ENCODE data around the gene GNG11. TPM values are rescaled to one million over a fixed set of nuclear protein-coding genes. Genes with fewer than 3 reads are reported as not detected.
A peak's percentile ranks its signal among the peaks of the same experiment; 100 is the strongest.
"Not testable (repeated sequence)": the region's sequence is repeated elsewhere in the genome, so short reads cannot be mapped to it uniquely, and the experiment has no call there.

The GNG11 gene
- total RNA-seq, 1 donor from 2014 or later = 9.4 TPM

- Mint-ChIP-seq H3K27me3 (ENCODE audit: low read depth) (no peaks in the 10 kb centered on the region), H3K4me3 (ENCODE audit: unreplicated experiment) (no peak overlapping the region), H3K36me3 (ENCODE audit: low read depth) (peaks cover 1% of the 10 kb centered on the region), H3K4me1 (ENCODE audit: low read depth) (peaks cover 16% of the 10 kb centered on the region), H3K9me3 (ENCODE audit: low read depth) (no peaks in the 10 kb centered on the region), H3K27ac (ENCODE audit: unreplicated experiment) (no peak overlapping the region)
- no peak for TF ChIP-seq CTCF (IDR thresholded peaks at IDR 0.05)
- DNase-seq (ENCODE audit: low spot score) = no peak
Observed at GRCh38 chr7:93914581-93915066, 6.9 kb upstream of the GNG11 start.

GRCh38 chr7:93915206-93915842 lies 6.2 kb upstream of the GNG11 start:
- not testable (repeated sequence) for DNase-seq (ENCODE audit: low spot score); H3K4me3 Mint-ChIP-seq (ENCODE audit: unreplicated experiment); H3K9me3 Mint-ChIP-seq (ENCODE audit: low read depth); H3K27ac Mint-ChIP-seq (ENCODE audit: unreplicated experiment); H3K27me3 Mint-ChIP-seq (ENCODE audit: low read depth); H3K36me3 Mint-ChIP-seq (ENCODE audit: low read depth)
- peaks cover 18% of the 10 kb centered on the region for H3K4me1 Mint-ChIP-seq (ENCODE audit: low read depth)

GRCh38 chr7:93915888-93916287 lies 5.6 kb upstream of the GNG11 start:
- not testable (repeated sequence) for H3K27me3 Mint-ChIP-seq (ENCODE audit: low read depth); H3K4me3 Mint-ChIP-seq (ENCODE audit: unreplicated experiment); H3K27ac Mint-ChIP-seq (ENCODE audit: unreplicated experiment); H3K9me3 Mint-ChIP-seq (ENCODE audit: low read depth); H3K36me3 Mint-ChIP-seq (ENCODE audit: low read depth); DNase-seq (ENCODE audit: low spot score)
- peaks cover 18% of the 10 kb centered on the region for H3K4me1 Mint-ChIP-seq (ENCODE audit: low read depth)

- not testable (repeated sequence) for H3K9me3 Mint-ChIP-seq (ENCODE audit: low read depth); H3K36me3 Mint-ChIP-seq (ENCODE audit: low read depth); DNase-seq (ENCODE audit: low spot score); H3K4me3 Mint-ChIP-seq (ENCODE audit: unreplicated experiment); H3K27me3 Mint-ChIP-seq (ENCODE audit: low read depth); H3K27ac Mint-ChIP-seq (ENCODE audit: unreplicated experiment)
- H3K4me1 Mint-ChIP-seq (ENCODE audit: low read depth) = peaks cover 23% of the 10 kb centered on the region
Observed at GRCh38 chr7:93916315-93916714, 5.2 kb upstream of the GNG11 start.

DNA sequence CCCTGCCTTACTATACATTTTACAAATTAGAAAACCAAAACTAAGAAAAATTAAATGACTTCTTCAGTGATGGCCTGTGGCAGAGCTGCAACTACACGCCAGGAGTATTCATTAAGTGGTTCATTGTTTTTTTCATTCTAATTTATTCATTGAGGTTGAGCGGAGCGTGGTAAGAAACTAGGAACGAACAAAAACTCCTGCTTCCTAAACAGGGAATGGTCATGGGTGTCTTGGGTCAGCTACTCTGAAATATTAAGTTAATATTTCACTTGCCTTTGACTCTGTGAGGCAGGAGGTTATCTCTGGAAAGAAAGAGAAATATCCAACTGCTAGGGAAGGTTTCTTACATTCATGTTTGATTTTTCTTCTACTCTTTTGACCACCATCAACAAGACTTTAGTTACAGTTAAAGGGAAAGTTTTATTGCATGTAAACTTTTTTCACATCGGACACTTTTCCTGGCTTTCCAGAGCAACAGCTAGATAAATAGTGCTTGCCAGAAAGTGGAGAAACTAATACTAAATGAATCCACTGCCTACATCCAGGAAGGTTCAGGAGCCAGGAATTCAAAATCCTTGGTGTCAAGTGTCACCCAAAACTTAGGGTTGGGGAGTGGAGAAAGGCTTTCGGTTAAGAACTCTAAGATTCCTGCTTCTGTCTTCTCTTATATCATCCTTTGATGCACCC lies 896 bp upstream of the GNG11 start:
- H3K27ac Mint-ChIP-seq (ENCODE audit: unreplicated experiment) = peak overlapping the region; percentile 97
- no peak for DNase-seq (ENCODE audit: low spot score)
- H3K4me1 Mint-ChIP-seq (ENCODE audit: low read depth) = peaks cover 36% of the 10 kb centered on the region

DNA sequence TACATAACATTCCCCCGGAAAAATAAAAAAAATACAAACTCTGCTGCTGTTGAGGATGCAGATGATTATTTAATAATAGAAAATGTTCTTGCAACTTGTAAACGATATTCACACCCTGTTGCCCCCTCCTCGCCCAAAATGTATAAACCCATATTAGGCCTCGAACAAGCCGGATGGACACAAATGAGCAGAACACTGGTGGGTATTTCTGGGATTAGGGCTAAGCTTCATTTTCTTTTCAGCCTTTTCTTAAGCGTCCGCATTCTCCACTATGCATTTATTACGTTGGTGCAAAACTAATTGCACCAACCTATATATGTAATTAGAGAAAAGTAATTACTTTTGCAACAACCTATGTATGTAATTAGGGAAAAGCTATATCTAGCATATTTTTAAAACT lies 349 bp upstream of the GNG11 start:
- Mint-ChIP-seq H3K4me1 (ENCODE audit: low read depth) (peaks cover 36% of the 10 kb centered on the region), H3K27ac (ENCODE audit: unreplicated experiment) (peak overlapping the region; percentile 97), H3K27me3 (ENCODE audit: low read depth) (no peaks in the 10 kb centered on the region), H3K9me3 (ENCODE audit: low read depth) (no peaks in the 10 kb centered on the region), H3K36me3 (ENCODE audit: low read depth) (peaks cover 1% of the 10 kb centered on the region), H3K4me3 (ENCODE audit: unreplicated experiment) (peak overlapping the region; percentile 89)
- DNase-seq (ENCODE audit: low spot score) = no peak
- TF ChIP-seq CTCF (IDR thresholded peaks at IDR 0.05) = no peak

More for the DNA sequence above, 896 bp upstream of the GNG11 start:
- Mint-ChIP-seq H3K36me3 (ENCODE audit: low read depth) (peaks cover 1% of the 10 kb centered on the region), H3K4me3 (ENCODE audit: unreplicated experiment) (peak overlapping the region; percentile 89), H3K27me3 (ENCODE audit: low read depth) (no peaks in the 10 kb centered on the region), H3K9me3 (ENCODE audit: low read depth) (no peaks in the 10 kb centered on the region)
- no peak for TF ChIP-seq CTCF (IDR thresholded peaks at IDR 0.05)

Data from chondrocyte (in vitro differentiated cells).